ENCODE data around the gene ANTXR1. TPM values are rescaled to one million over a fixed set of nuclear protein-coding genes. Genes with fewer than 3 reads are reported as not detected.

Gene ANTXR1
- total RNA-seq, 1 donor from 2014 or later: not detected

DNA sequence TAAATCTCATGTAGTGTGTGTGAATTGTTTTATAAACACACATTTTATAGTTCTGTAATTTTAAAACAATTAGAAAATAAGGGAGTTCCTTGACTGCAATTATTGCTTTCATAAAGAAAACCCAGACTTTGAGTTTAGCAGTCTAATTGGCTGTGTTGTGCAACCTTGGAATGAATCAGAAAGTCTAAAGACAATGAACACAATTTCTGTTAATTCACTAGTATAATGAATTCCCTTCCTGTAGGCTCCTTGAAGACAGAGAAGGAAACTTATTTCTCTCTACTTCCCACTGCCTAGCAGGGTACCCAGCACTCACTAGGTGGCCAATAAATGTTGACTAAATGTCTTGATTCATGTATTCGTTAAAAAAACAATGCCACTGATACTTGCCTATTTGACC lies 79.9 kb downstream of the ANTXR1 start:
- Mint-ChIP-seq H3K36me3 (ENCODE audit: low read depth) (no peaks in the 10 kb centered on the region), H3K4me1 (no peaks in the 10 kb centered on the region), H3K27me3 (peaks cover 14% of the 10 kb centered on the region), H3K4me3 (no peak overlapping the region), H3K9me3 (no peaks in the 10 kb centered on the region), H3K27ac (no peak overlapping the region)
- intact Hi-C loops (cut with micrococcal nuclease): no loop called here
- POLR2A ChIA-PET: no interaction called here
- TF ChIP-seq, protein P1, sequence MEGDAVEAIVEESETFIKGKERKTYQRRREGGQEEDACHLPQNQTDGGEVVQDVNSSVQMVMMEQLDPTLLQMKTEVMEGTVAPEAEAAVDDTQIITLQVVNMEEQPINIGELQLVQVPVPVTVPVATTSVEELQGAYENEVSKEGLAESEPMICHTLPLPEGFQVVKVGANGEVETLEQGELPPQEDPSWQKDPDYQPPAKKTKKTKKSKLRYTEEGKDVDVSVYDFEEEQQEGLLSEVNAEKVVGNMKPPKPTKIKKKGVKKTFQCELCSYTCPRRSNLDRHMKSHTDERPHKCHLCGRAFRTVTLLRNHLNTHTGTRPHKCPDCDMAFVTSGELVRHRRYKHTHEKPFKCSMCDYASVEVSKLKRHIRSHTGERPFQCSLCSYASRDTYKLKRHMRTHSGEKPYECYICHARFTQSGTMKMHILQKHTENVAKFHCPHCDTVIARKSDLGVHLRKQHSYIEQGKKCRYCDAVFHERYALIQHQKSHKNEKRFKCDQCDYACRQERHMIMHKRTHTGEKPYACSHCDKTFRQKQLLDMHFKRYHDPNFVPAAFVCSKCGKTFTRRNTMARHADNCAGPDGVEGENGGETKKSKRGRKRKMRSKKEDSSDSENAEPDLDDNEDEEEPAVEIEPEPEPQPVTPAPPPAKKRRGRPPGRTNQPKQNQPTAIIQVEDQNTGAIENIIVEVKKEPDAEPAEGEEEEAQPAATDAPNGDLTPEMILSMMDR (IDR thresholded peaks at IDR 0.05): no peak
- ATAC-seq (ENCODE audit: low read depth) (no peak), DNase-seq (no peak)
- CTCF ChIA-PET: no interaction called here

DNA sequence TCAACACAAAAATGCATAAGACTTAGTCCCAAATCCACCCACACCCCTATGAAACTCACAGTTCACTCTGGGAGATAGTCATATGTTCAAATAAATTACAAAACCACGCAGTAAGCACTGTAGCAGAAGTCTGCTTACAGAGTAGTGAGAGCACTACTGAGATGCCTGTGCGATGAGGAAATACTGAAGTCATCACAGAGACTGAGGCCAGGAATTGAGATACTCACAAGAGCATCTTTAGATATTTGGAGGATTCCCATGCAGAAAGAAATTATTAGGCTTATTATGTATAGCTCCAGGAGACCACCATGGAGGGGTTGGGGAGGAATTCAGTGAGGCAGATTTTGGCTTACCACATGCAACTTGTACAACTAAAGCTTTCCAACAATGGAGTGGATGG lies 82.3 kb downstream of the ANTXR1 start:
- ChIA-PET POLR2A (no interaction called here), CTCF (no interaction called here)
- TF ChIP-seq, protein P1 (IDR thresholded peaks at IDR 0.05): no peak
- no peak for DNase-seq
- peaks cover 10% of the 10 kb centered on the region for H3K27me3 Mint-ChIP-seq
- no peak for ATAC-seq (ENCODE audit: low read depth)
- H3K9me3 Mint-ChIP-seq: no peaks in the 10 kb centered on the region
- H3K4me1 Mint-ChIP-seq: no peaks in the 10 kb centered on the region
- H3K36me3 Mint-ChIP-seq (ENCODE audit: low read depth): no peaks in the 10 kb centered on the region
- no peak overlapping the region for H3K4me3 Mint-ChIP-seq
- no peak overlapping the region for H3K27ac Mint-ChIP-seq
- intact Hi-C loops (cut with micrococcal nuclease): no loop called here

DNA sequence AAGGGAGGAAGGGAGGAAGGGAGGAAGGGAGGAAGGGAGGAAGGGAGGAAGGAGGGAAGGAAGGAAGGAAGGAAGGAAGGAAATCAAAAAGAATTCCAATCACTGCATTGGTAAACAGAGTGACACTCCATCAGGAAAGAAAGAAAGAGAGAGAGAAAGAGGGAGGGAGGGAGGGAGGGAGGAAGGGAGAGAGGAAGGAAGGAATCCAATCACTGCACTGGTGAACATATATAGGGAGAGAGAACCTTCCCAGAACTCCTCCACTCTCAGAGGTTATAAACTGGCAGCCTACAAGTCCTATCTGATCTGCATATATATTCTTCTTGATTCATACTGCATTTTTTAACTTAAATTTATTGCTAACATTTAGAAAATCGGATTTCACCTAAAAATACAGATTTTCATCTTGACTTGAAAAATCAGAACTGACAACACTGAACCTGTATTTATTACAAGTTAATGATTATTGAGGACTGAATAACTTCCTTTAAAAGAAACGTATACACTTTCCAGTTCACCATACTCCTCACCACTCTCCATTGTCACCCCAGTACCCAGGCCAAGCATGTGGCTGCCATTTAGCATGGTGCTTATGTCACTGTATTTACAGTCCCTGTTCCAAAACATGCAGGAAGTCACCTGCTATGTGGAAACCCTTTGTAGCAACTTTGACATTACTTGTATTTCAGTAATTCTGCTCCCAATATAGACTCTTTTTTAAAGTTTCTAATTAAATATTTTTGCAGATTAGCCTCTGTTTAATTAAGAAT lies 83.5 kb downstream of the ANTXR1 start:
- ChIA-PET POLR2A (no interaction called here), CTCF (no interaction called here)
- H3K36me3 Mint-ChIP-seq (ENCODE audit: low read depth): no peaks in the 10 kb centered on the region
- no peak overlapping the region for H3K4me3 Mint-ChIP-seq
- no peak for DNase-seq
- no peak for ATAC-seq (ENCODE audit: low read depth)
- H3K27me3 Mint-ChIP-seq: peaks cover 5% of the 10 kb centered on the region
- H3K4me1 Mint-ChIP-seq: no peaks in the 10 kb centered on the region
- no peak overlapping the region for H3K27ac Mint-ChIP-seq
- TF ChIP-seq, protein P1 (IDR thresholded peaks at IDR 0.05): no peak
- no peaks in the 10 kb centered on the region for H3K9me3 Mint-ChIP-seq
- intact Hi-C loops (cut with micrococcal nuclease): no loop called here

DNA sequence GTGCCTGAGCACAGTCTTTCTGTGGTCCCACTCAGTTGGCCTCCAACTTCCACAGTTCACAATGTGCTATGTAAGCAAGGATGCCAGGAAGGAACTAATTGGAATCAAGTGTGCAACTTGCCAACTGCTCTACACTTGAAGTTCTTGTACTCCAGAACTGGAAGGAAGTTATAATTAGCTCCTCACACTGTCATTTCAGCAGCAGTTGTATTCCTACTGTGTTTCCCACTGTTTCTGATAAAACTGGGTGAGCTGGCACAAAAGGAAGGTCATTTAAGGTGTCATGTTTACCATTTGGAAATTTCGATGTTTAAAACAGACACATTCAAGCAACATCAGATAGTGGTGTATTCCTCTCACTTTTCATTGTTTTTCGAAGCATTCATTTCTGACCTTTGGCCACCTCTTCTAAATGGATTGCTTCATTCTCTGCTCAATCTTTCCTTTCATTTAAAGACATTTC lies 84.2 kb downstream of the ANTXR1 start:
- ChIA-PET CTCF (no interaction called here), POLR2A (no interaction called here)
- H3K36me3 Mint-ChIP-seq (ENCODE audit: low read depth): no peaks in the 10 kb centered on the region
- no peak overlapping the region for H3K4me3 Mint-ChIP-seq
- peaks cover 8% of the 10 kb centered on the region for H3K27me3 Mint-ChIP-seq
- intact Hi-C loops (cut with micrococcal nuclease): no loop called here
- TF ChIP-seq, protein P1 (IDR thresholded peaks at IDR 0.05): no peak
- no peaks in the 10 kb centered on the region for H3K4me1 Mint-ChIP-seq
- no peaks in the 10 kb centered on the region for H3K9me3 Mint-ChIP-seq
- DNase-seq: no peak
- H3K27ac Mint-ChIP-seq: no peak overlapping the region
- ATAC-seq (ENCODE audit: low read depth): no peak

DNA sequence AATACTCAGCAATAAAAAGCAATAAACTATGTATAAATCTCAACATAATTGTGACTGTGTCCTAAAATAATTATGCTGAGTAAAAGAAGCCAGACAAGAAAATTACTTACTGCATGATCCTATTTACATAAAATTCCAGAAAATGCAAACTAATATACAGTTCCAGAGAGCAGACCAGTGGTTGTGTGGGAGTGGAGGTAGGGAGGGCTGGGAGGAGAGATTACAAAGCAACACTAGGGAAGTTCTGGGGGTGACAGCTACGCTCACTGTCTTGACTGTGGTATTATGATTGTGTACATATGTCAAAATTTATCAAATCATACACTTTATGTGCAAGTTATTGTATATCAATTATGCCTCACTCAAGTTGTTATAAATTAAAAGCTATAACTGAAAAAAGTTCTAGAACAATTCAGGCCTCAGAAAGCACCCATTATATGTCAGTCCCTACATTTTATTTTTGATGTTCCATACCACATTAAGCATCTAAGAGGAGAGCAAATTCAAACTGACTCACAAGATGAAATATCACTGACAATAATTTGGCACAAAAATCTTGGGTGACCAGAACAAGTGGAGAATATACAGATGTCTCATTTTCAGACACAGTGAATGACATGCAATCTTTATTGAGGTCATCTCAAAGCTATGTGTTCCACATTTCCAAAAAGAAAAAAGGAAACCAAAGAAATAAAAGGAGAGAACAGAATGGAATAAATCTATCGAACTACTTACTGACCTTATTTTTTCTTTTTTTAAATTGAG lies 85.1 kb downstream of the ANTXR1 start:
- Mint-ChIP-seq H3K36me3 (ENCODE audit: low read depth) (no peaks in the 10 kb centered on the region), H3K9me3 (no peaks in the 10 kb centered on the region), H3K27ac (no peak overlapping the region), H3K27me3 (peaks cover 9% of the 10 kb centered on the region), H3K4me3 (no peak overlapping the region), H3K4me1 (no peaks in the 10 kb centered on the region)
- intact Hi-C loops (cut with micrococcal nuclease): no loop called here
- ChIA-PET POLR2A (no interaction called here), CTCF (no interaction called here)
- ATAC-seq (ENCODE audit: low read depth) (no peak), DNase-seq (no peak)
- TF ChIP-seq, protein P1 (IDR thresholded peaks at IDR 0.05): no peak

Data from activated B cell treated with CpG ODN at 0.5 μM for 24 hours (primary cell).